H9 (cell line): ENCODE data around the gene VAV3. TPM values are rescaled to one million over a fixed set of nuclear protein-coding genes. Genes with fewer than 3 reads are reported as not detected.

Source experiments
- DNase-seq: peaks from one replicate; pipeline ENCODE4 v3.0.0-alpha.2; 2017
- H2AFZ ChIP-seq: one replicate; pipeline ENCODE4 v1.6.1; 2013; ENCODE audit warnings: mild to moderate bottlenecking, low read length, control low read depth, moderate library complexity
- H2AK5ac ChIP-seq: 2 replicates; pipeline ENCODE4 v1.6.1; 2013; ENCODE audit warnings: low read length, control low read depth, mixed read lengths; ENCODE audit not compliant: insufficient read length
- H2BK120ac ChIP-seq: one replicate; pipeline ENCODE4 v1.6.1; 2013; ENCODE audit warnings: low read depth, mild to moderate bottlenecking, low read length, control low read depth, inconsistent platforms; ENCODE audit not compliant: poor library complexity, severe bottlenecking
- H2BK12ac ChIP-seq: 2 replicates; pipeline ENCODE4 v1.6.1; 2013; ENCODE audit warnings: low read length, control low read depth, mixed read lengths, low read depth; ENCODE audit not compliant: insufficient read length
- H2BK15ac ChIP-seq: 2 replicates; pipeline ENCODE4 v1.6.1; 2013; ENCODE audit warnings: low read depth, low read length, control low read depth
- H2BK20ac ChIP-seq: one replicate; pipeline ENCODE4 v1.6.1; 2013; ENCODE audit warnings: low read depth, mild to moderate bottlenecking, low read length, control low read depth, inconsistent platforms; ENCODE audit not compliant: poor library complexity, severe bottlenecking
- H2BK5ac ChIP-seq: 2 replicates; pipeline ENCODE4 v1.6.1; 2013; ENCODE audit warnings: low read length, control low read depth, mixed read lengths; ENCODE audit not compliant: insufficient read length
- H3K14ac ChIP-seq: 2 replicates; pipeline ENCODE4 v1.6.1; 2013; ENCODE audit warnings: low read length, control low read depth; ENCODE audit not compliant: insufficient read depth
- H3K18ac ChIP-seq: 2 replicates; pipeline ENCODE4 v1.6.1; 2013; ENCODE audit warnings: low read depth, mild to moderate bottlenecking, mixed read lengths, low read length, control low read depth; ENCODE audit not compliant: insufficient read length
- H3K23ac ChIP-seq: 2 replicates; pipeline ENCODE4 v1.6.1; 2013; ENCODE audit warnings: low read length, control low read depth, mixed read lengths, low read depth; ENCODE audit not compliant: insufficient read length
- H3K23me2 ChIP-seq: 2 replicates; pipeline ENCODE4 v1.6.1; 2013; ENCODE audit warnings: low read depth, mild to moderate bottlenecking, mixed read lengths, low read length, control low read depth; ENCODE audit not compliant: insufficient read length, poor library complexity, severe bottlenecking
- H3K27ac ChIP-seq: 2 replicates; pipeline ENCODE4 v1.5.1; 2013; ENCODE audit warnings: low read length, control low read depth, mixed read lengths, low read depth; ENCODE audit not compliant: insufficient read length
- H3K27me3 ChIP-seq: 2 replicates; pipeline ENCODE4 v1.6.1; 2013; ENCODE audit warnings: low read length, control low read depth, inconsistent platforms; ENCODE audit not compliant: insufficient read depth
- H3K4ac ChIP-seq: 2 replicates; pipeline ENCODE4 v1.6.1; 2013; ENCODE audit warnings: low read depth, mild to moderate bottlenecking, control low read depth, inconsistent platforms, low read length, moderate library complexity
- H3K4me1 ChIP-seq: 2 replicates; pipeline ENCODE4 v1.6.1; 2013; ENCODE audit warnings: low read length, control low read depth, inconsistent platforms; ENCODE audit not compliant: insufficient read depth
- H3K4me2 ChIP-seq: 2 replicates; pipeline ENCODE4 v1.6.1; 2013; ENCODE audit warnings: low read length, control low read depth, mixed read lengths; ENCODE audit not compliant: insufficient read length, insufficient read depth
- H3K56ac ChIP-seq: 2 replicates; pipeline ENCODE4 v1.6.1; 2013; ENCODE audit warnings: low read depth, mild to moderate bottlenecking, mixed read lengths, low read length, control low read depth; ENCODE audit not compliant: insufficient read length
- H3K79me1 ChIP-seq: 2 replicates; pipeline ENCODE4 v1.6.1; 2013; ENCODE audit warnings: low read depth, mild to moderate bottlenecking, moderate library complexity, low read length, control low read depth, inconsistent platforms; ENCODE audit not compliant: insufficient read depth, poor library complexity, severe bottlenecking
- H3K79me2 ChIP-seq: 2 replicates; pipeline ENCODE4 v1.6.1; 2013; ENCODE audit warnings: low read length, control low read depth, inconsistent platforms; ENCODE audit not compliant: insufficient read depth
- H3K9ac ChIP-seq: 2 replicates; pipeline ENCODE4 v1.6.1; 2013; ENCODE audit warnings: low read length, control low read depth, mixed read lengths; ENCODE audit not compliant: insufficient read length; ENCODE audit errors: extremely low read depth
- H3K9me3 ChIP-seq: one replicate; pipeline ENCODE4 v1.6.1; 2013; ENCODE audit warnings: low read depth, low read length, inconsistent platforms; ENCODE audit not compliant: control insufficient read depth
- H3T11ph ChIP-seq: one replicate; pipeline ENCODE4 v1.6.1; 2013; ENCODE audit warnings: mild to moderate bottlenecking, low read length, control low read depth, inconsistent platforms
- H4K20me1 ChIP-seq: one replicate; pipeline ENCODE4 v1.6.1; 2013; ENCODE audit not compliant: control insufficient read depth, insufficient read length, insufficient read depth
- H4K5ac ChIP-seq: 2 replicates; pipeline ENCODE4 v1.6.1; 2013; ENCODE audit warnings: low read depth, mild to moderate bottlenecking, mixed read lengths, low read length, control low read depth; ENCODE audit not compliant: insufficient read length
- H4K8ac ChIP-seq: replicated peaks from 2 replicates; pipeline ENCODE4 v1.6.1; 2013; ENCODE audit warnings: low read length, control low read depth, mixed read lengths, low read depth; ENCODE audit not compliant: insufficient read length
- H4K91ac ChIP-seq: 2 replicates; pipeline ENCODE4 v1.6.1; 2013; ENCODE audit warnings: low read depth, mild to moderate bottlenecking, moderate library complexity, mixed read lengths, low read length, control low read depth; ENCODE audit not compliant: insufficient read length
- H3K27ac Mint-ChIP-seq, 3 experiments: 2 replicates in 2 of 3; 3 replicates in 1 of 3; pipeline ENCODE4 v1.8.0; 2020 to 2021; ENCODE audit warnings: mixed read lengths in 3 of 3, mild to moderate bottlenecking in 1 of 3, moderate library complexity in 1 of 3
- H3K27me3 Mint-ChIP-seq: 2 replicates; pipeline ENCODE4 v1.8.0; 2021; ENCODE audit warnings: low read depth, mild to moderate bottlenecking, moderate library complexity, mixed read lengths
- H3K36me3 Mint-ChIP-seq, 3 experiments: 2 replicates in 2 of 3; 3 replicates in 1 of 3; pipeline ENCODE4 v1.8.0; 2020 to 2021; ENCODE audit warnings: low read depth in 3 of 3, mixed read lengths in 3 of 3; ENCODE audit not compliant: insufficient read depth in 1 of 3
- H3K4me1 Mint-ChIP-seq, 2 experiments: 2 replicates each; pipeline ENCODE4 v1.8.0; 2020; ENCODE audit warnings: mixed read lengths in 2 of 2
- H3K4me3 Mint-ChIP-seq, 2 experiments: 2 replicates in 1 of 2; 3 replicates in 1 of 2; pipeline ENCODE4 v1.8.0; 2020 to 2021; ENCODE audit warnings: mild to moderate bottlenecking in 2 of 2, mixed read lengths in 2 of 2, moderate library complexity in 1 of 2
- H3K9me3 Mint-ChIP-seq, 2 experiments: 2 replicates in 1 of 2; 3 replicates in 1 of 2; pipeline ENCODE4 v1.8.0; 2020; ENCODE audit warnings: mild to moderate bottlenecking in 2 of 2, mixed read lengths in 2 of 2, moderate library complexity in 1 of 2
- WGBS: extraction: QIAGEN DNeasy Blood & Tissue Kit; methylation state at CpG from one replicate; pipeline ENCODE4 v1.1.7; 2013; ENCODE audit warnings: missing lambda C conversion rate, low lambda C conversion rate, mixed read lengths; ENCODE audit not compliant: insufficient read length; ENCODE audit errors: extremely low coverage; 5-methylcytosine and 5-hydroxymethylcytosine counted together
- total RNA-seq: library from RNA; stranded (reverse); gene quantifications from 2 replicates; pipeline ENCODE4 v1.2.1, GENCODE V29; 2021
- TF ChIP-seq, protein P1 (sequence below): fragments of 200-600 bp; sonication (generic); conservative IDR thresholded peaks from 3 replicates; pipeline ENCODE4 v1.8.0; 2021; ENCODE audit warnings: antibody characterized with exemption, mild to moderate bottlenecking

VAV3 gene
- total RNA-seq, 1 experiment from 2014 or later = 5.1 TPM

DNA sequence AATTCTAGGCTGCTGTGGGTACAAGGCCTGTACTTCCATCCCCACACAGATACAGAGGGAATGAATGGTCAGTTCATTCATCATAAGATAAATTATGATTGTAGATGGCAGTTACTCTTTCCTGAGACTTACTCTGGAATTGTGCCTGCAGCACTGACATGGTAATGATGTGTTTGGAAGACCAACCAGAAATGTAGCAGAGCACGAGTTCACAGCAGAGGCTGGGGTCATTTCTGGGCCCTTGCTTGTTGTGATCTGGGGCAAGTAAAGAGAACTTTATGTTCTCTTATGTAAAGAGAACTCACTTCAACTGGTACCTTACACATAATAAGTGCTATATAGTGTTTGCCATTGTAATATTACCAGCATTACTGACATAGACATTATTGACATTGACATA, 412.2 kb downstream of the VAV3 start:
- Histone ChIP-seq H3K79me2 (no peaks in the 10 kb centered on the region), H3K56ac (no peak overlapping the region), H2AFZ (no peak overlapping the region), H3K23me2 (no peaks in the 10 kb centered on the region), H4K5ac (no peak overlapping the region), H3K9me3 (no peaks in the 10 kb centered on the region), H4K91ac (no peak overlapping the region), H2BK20ac (no peak overlapping the region), H3K79me1 (no peaks in the 10 kb centered on the region), H3K27ac (no peak overlapping the region), H4K8ac (no peak overlapping the region), H4K20me1 (no peaks in the 10 kb centered on the region), H2BK12ac (no peak overlapping the region), H3K9ac (no peak overlapping the region), H2AK5ac (no peak overlapping the region), H3K27me3 (no peaks in the 10 kb centered on the region), H3K4me1 (no peaks in the 10 kb centered on the region), H3T11ph (no peak overlapping the region), H3K23ac (no peak overlapping the region), H3K18ac (no peak overlapping the region), H3K14ac (no peak overlapping the region), H2BK5ac (no peak overlapping the region), H3K4me2 (no peak overlapping the region), H3K4ac (no peak overlapping the region), H2BK120ac (no peak overlapping the region), H2BK15ac (no peak overlapping the region)
- Mint-ChIP-seq H3K27me3 (no peaks in the 10 kb centered on the region), H3K36me3 (no peaks in the 10 kb centered on the region), H3K9me3 (no peaks in the 10 kb centered on the region), H3K27ac (no peak overlapping the region), H3K4me1 (no peaks in the 10 kb centered on the region), H3K4me3 (no peak overlapping the region)
- TF ChIP-seq, protein P1, sequence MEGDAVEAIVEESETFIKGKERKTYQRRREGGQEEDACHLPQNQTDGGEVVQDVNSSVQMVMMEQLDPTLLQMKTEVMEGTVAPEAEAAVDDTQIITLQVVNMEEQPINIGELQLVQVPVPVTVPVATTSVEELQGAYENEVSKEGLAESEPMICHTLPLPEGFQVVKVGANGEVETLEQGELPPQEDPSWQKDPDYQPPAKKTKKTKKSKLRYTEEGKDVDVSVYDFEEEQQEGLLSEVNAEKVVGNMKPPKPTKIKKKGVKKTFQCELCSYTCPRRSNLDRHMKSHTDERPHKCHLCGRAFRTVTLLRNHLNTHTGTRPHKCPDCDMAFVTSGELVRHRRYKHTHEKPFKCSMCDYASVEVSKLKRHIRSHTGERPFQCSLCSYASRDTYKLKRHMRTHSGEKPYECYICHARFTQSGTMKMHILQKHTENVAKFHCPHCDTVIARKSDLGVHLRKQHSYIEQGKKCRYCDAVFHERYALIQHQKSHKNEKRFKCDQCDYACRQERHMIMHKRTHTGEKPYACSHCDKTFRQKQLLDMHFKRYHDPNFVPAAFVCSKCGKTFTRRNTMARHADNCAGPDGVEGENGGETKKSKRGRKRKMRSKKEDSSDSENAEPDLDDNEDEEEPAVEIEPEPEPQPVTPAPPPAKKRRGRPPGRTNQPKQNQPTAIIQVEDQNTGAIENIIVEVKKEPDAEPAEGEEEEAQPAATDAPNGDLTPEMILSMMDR = no peak
- WGBS = no CpG with 5 or more reads among the region's 1 CpG
- DNase-seq = no peak
